H7 (cell line): ENCODE data around the gene HEXIM2. TPM values are rescaled to one million over a fixed set of nuclear protein-coding genes. Genes with fewer than 3 reads are reported as not detected.
"Not testable (repeated sequence)": the region's sequence is repeated elsewhere in the genome, so short reads cannot be mapped to it uniquely, and the experiment has no call there.

ENCODE experiments used
- DNase-seq: peaks from one replicate; pipeline ENCODE4 v3.0.0; 2012
- H3K27me3 ChIP-seq: 2 replicates; pipeline ENCODE4 v1.6.0; 2011; ENCODE audit warnings: mild to moderate bottlenecking, low read length; ENCODE audit not compliant: control insufficient read depth, insufficient read depth
- H3K36me3 ChIP-seq: replicated peaks from 2 replicates; pipeline ENCODE4 v1.5.1; 2011; ENCODE audit warnings: low read length; ENCODE audit not compliant: control insufficient read depth, insufficient read depth
- H3K4me3 ChIP-seq: 2 replicates; pipeline ENCODE4 v1.5.1; 2011; ENCODE audit warnings: low read depth, mild to moderate bottlenecking, control low read depth, low read length, moderate library complexity; ENCODE audit not compliant: insufficient read depth
- total RNA-seq: library from RNA; depleted of rRNA; stranded (reverse); fragments of >200 nt; shearing (Covaris generic); gene quantifications from 2 replicates; pipeline ENCODE4 v1.2.3, GENCODE V29; 2014

Gene HEXIM2
- total RNA-seq, 1 experiment from 2014 or later = 11.5 TPM

- Histone ChIP-seq H3K27me3 (no peaks in the 10 kb centered on the region), H3K36me3 (peaks cover 1% of the 10 kb centered on the region; the same call in 1 of the 2 replicates), H3K4me3 (no peak overlapping the region)
- DNase-seq = no peak
These were observed 38.5 kb upstream of the HEXIM2 start for GRCh38 chr17:45123076-45123770.

GRCh38 chr17:45123930-45124796 lies 37.5 kb upstream of the HEXIM2 start:
- DNase-seq = peak; percentile 63
- Histone ChIP-seq H3K27me3 (no peaks in the 10 kb centered on the region), H3K4me3 (no peak overlapping the region), H3K36me3 (peaks cover 1% of the 10 kb centered on the region; the same call in 1 of the 2 replicates)

- not testable (repeated sequence) for H3K4me3 ChIP-seq, H3K27me3 ChIP-seq, DNase-seq
These were observed 36.9 kb upstream of the HEXIM2 start for GRCh38 chr17:45124797-45125122.

GRCh38 chr17:45125509-45125908 lies 36.2 kb upstream of the HEXIM2 start:
- no peaks in the 10 kb centered on the region for H3K36me3 ChIP-seq
- H3K27me3 ChIP-seq = no peaks in the 10 kb centered on the region
- H3K4me3 ChIP-seq = no peak overlapping the region
- no peak for DNase-seq

More at GRCh38 chr17:45124797-45125122, 36.9 kb upstream of the HEXIM2 start:
- not testable (repeated sequence) for H3K36me3 ChIP-seq

GRCh38 chr17:45127207-45127547 lies 34.5 kb upstream of the HEXIM2 start:
- Histone ChIP-seq H3K4me3 (no peak overlapping the region), H3K36me3 (no peaks in the 10 kb centered on the region), H3K27me3 (no peaks in the 10 kb centered on the region)
- DNase-seq = no peak

DNA sequence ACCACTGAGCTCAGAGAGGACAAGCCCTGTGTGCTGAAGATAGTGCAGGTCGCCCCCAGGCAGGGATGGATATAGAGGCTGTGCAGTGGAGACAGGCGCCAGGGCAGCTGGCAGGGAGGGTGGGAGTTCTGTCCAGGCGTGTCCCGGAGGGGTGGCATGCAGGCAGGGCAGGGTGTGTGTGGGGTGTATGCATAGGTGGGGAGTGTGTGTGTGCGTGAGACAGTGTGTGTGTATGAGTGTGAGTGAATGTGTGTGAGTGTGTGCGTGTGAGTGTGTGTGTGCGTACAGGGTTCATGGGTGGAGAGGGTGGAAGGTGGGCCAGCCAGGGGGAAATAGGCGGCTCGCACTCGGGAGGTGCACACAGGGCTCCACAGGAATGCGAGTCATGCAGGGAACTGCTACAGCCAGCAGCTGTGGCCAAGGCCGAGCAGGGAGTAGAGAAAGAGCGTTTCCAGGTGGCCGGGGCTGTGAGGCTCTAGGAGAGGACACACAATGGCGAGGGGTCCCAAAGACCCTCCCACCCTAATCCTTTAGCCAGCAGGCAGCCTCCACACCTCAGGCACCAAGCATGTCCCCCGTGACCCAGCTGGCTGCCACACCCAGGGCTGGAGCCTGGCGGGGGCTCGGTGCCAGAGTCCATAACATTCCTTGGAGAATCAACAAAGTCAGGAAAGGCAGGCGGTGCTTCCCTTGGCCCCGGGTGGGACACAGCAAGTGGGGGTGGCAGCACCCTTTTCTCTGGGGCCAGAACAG lies 34.0 kb upstream of the HEXIM2 start:
- H3K27me3 ChIP-seq = no peaks in the 10 kb centered on the region
- no peak overlapping the region for H3K4me3 ChIP-seq
- H3K36me3 ChIP-seq = no peaks in the 10 kb centered on the region
- peak; percentile 69 for DNase-seq

DNA sequence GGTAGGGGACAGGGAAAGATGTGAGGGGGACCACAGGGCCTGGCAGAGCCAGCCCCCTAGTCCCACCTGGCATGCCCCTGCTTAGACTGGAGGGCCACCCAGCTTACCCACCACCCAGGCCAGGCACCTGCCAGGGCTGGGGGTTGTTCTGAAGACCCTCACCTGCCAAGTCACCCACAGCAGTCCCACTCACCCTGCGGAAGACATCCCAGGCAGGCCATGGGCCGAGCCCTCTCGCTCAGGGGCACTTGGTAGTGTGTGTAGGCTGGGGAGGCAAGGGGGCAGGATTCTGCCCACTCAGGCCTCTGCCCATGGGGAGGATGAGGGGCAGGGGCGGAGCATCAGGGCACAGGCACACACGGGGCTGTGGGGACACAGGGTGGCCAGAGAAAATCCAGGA lies 33.3 kb upstream of the HEXIM2 start:
- Histone ChIP-seq H3K36me3 (no peaks in the 10 kb centered on the region), H3K4me3 (no peak overlapping the region), H3K27me3 (no peaks in the 10 kb centered on the region)
- no peak for DNase-seq

- no peaks in the 10 kb centered on the region for H3K27me3 ChIP-seq
- H3K4me3 ChIP-seq = no peak overlapping the region
- H3K36me3 ChIP-seq = no peaks in the 10 kb centered on the region
- no peak for DNase-seq
These were observed 32.7 kb upstream of the HEXIM2 start for GRCh38 chr17:45128989-45129388.

- peak; percentile 64 for DNase-seq
- Histone ChIP-seq H3K36me3 (no peaks in the 10 kb centered on the region), H3K4me3 (no peak overlapping the region), H3K27me3 (no peaks in the 10 kb centered on the region)
These were observed 32.2 kb upstream of the HEXIM2 start for GRCh38 chr17:45129426-45129939.

DNA sequence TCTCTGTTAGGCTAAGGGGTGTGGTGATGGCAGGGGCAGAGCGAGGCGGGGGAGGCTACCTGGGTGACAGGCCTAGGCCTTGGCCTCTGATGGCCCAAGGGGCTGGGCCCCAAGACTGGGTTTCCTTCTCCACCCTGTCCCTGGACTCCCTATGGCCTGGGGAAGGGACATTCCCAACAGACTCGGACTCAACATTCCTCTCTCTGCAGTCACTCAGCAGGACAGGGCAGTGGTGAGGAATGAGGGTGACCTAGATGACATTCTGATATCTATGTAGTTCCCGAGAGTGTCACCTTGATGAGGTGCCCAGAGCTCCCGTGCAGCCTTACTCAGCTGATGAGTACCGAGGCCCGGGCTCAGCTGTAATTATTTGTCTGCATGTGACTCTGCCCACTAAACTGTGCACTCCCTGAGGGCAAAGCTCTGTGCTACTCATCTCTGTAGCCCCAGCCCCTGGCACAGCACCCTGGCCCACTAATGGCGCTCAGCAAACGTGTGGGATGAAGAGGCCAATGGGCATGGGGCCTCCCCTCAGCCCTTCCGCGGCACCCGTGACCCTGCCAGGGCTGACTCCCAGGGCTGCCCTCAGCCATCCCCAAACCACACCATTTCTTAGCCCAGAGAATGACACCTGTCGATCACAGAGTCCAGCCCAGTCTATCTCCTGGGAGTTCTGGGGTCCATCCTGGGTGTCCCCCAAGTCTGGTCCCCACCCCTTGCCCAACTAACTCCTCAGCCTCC lies 31.6 kb upstream of the HEXIM2 start:
- DNase-seq = peak; percentile 55
- no peak overlapping the region for H3K4me3 ChIP-seq
- H3K27me3 ChIP-seq = no peaks in the 10 kb centered on the region
- H3K36me3 ChIP-seq = no peaks in the 10 kb centered on the region

GRCh38 chr17:45130681-45131615 lies 30.7 kb upstream of the HEXIM2 start:
- no peaks in the 10 kb centered on the region for H3K36me3 ChIP-seq
- no peaks in the 10 kb centered on the region for H3K27me3 ChIP-seq
- DNase-seq = peak; percentile 60
- H3K4me3 ChIP-seq = no peak overlapping the region

DNA sequence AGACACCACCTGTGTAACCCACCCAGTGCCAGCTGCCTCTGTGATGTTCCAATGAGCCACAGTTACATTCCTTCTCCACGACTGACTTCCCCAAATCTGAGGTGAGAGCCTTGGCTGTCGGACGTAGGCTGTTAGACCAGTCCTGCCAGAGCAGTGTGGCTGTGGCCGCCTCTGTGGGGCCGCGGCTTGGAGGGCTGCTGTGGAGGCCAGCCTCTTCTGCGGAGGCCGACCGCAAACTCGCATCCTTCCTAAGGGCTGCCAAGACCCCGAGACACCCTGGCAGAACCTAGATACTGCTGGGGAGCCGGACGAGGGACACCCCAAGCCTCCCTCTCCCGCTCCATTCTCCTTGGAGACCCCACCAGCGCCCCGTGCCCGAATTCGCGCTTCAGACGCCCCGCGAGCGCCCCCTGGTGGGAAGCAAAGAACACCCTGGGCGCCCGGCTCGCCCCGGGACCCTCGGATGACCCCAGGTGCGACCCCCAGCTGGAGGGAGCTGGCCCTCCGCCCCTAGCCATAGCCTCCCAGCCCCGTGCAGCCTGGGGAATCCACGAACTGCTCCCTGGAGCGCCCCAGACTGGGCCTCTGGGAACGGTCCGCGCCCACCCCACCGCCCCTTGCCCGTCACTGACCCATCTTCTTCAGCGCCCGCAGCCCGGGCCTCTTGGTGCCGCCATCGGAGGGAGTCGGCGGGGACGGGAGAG lies 29.9 kb upstream of the HEXIM2 start:
- H3K27me3 ChIP-seq = no peaks in the 10 kb centered on the region
- peak; percentile 94 for DNase-seq
- H3K36me3 ChIP-seq = no peaks in the 10 kb centered on the region; the same call in 1 of the 2 replicates
- peak overlapping the region; percentile 76 for H3K4me3 ChIP-seq

- no peaks in the 10 kb centered on the region for H3K27me3 ChIP-seq
- peak; percentile 99 for DNase-seq
- H3K36me3 ChIP-seq = no peaks in the 10 kb centered on the region; the same call in 1 of the 2 replicates
- H3K4me3 ChIP-seq = peak within 1 kb of the TSS; percentile 76
These were observed 29.4 kb upstream of the HEXIM2 start, which contains the start of gene PLCD3 for GRCh38 chr17:45132320-45132571. PLCD3 (minus strand) TSS chr17:45132515; CDS start chr17:45132410, 105 bp downstream.
